Right lobe of liver (tissue), 4 donors: ENCODE data around the gene CALCOCO1.

Source experiments
- POLR2A ChIP-seq: fragments of 450-650 bp; IDR thresholded peaks from one replicate; pipeline ENCODE4 v1.6.1; 2017; ENCODE audit warnings: antibody characterized with exemption, mild to moderate bottlenecking
- TF ChIP-seq, protein P1 (sequence below), 4 donors: fragments of 200-600 bp in 3 of 4; fragments of 450-650 bp in 1 of 4; IDR thresholded peaks; one replicate each; pipeline versions ENCODE4 v1.5.1 to v1.8.0; 2016 to 2022; ENCODE audit warnings: antibody characterized with exemption in 4 of 4, mild to moderate bottlenecking in 2 of 4
- donor health status: DM: no; HTN: no; CAD: no.
- donor health status: DM: no; HTN: no; CAD: no.
- donor health status: DM: no; HTN: yes; CAD: no.

DNA sequence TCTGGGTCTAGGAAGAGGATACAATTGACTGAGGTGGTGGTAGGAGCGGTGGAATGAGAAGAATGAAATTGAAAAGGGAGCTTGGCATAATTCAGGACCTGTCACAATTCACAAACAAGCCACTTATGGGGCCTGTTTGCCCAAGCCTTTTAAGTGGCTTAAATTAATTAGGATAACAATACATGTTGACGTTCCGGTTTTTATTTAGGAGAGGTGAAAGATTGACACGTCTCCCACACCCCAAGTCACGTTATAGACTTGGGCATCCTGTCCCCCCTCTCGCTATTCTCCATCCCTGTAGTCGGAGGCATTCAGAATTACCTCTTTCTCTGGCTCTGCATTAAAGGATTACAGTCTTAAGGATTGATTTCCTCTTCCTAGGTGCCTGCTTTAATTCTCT lies 954 bp upstream of the CALCOCO1 start:
- TF ChIP-seq, protein P1, sequence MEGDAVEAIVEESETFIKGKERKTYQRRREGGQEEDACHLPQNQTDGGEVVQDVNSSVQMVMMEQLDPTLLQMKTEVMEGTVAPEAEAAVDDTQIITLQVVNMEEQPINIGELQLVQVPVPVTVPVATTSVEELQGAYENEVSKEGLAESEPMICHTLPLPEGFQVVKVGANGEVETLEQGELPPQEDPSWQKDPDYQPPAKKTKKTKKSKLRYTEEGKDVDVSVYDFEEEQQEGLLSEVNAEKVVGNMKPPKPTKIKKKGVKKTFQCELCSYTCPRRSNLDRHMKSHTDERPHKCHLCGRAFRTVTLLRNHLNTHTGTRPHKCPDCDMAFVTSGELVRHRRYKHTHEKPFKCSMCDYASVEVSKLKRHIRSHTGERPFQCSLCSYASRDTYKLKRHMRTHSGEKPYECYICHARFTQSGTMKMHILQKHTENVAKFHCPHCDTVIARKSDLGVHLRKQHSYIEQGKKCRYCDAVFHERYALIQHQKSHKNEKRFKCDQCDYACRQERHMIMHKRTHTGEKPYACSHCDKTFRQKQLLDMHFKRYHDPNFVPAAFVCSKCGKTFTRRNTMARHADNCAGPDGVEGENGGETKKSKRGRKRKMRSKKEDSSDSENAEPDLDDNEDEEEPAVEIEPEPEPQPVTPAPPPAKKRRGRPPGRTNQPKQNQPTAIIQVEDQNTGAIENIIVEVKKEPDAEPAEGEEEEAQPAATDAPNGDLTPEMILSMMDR (IDR thresholded peaks at IDR 0.05): no peak
- TF ChIP-seq POLR2A: no peak
